Karpas-422 (cell line): Measurements from ENCODE around the gene ZNF431. TPM values are rescaled to one million over a fixed set of nuclear protein-coding genes. Genes with fewer than 3 reads are reported as not detected.
"Not testable (repeated sequence)": the region's sequence is repeated elsewhere in the genome, so short reads cannot be mapped to it uniquely, and the experiment has no call there.

Source experiments
- DNase-seq: peaks from one replicate; pipeline ENCODE4 v3.0.0-alpha.2; 2015
- H2AFZ ChIP-seq: fragments of 200-600 bp; sonication (generic); 2 replicates; pipeline ENCODE4 v1.6.1; 2014; ENCODE audit warnings: antibody characterized with exemption, low read length, mixed read lengths
- H3K27ac ChIP-seq: fragments of 200-600 bp; sonication (generic); 2 replicates; pipeline ENCODE4 v1.5.1; 2014; ENCODE audit warnings: mild to moderate bottlenecking, low read length, moderate library complexity
- H3K27me3 ChIP-seq: fragments of 200-600 bp; sonication (generic); 2 replicates; pipeline ENCODE4 v1.6.1; 2014; ENCODE audit warnings: low read length, mixed read lengths
- H3K36me3 ChIP-seq: fragments of 200-600 bp; sonication (generic); 2 replicates; pipeline ENCODE4 v1.6.1; 2014; ENCODE audit warnings: low read length, mixed read lengths; ENCODE audit not compliant: insufficient read depth
- H3K4me1 ChIP-seq: fragments of 200-600 bp; sonication (generic); 2 replicates; pipeline ENCODE4 v1.6.1; 2014; ENCODE audit warnings: mild to moderate bottlenecking, low read length, mixed read lengths
- H3K4me2 ChIP-seq: fragments of 200-600 bp; sonication (generic); 2 replicates; pipeline ENCODE4 v1.6.1; 2014; ENCODE audit warnings: low read length, low read depth, mild to moderate bottlenecking; ENCODE audit not compliant: poor library complexity, severe bottlenecking
- H3K4me3 ChIP-seq: fragments of 200-600 bp; sonication (generic); 2 replicates; pipeline ENCODE4 v1.5.1; 2014; ENCODE audit warnings: mild to moderate bottlenecking, antibody characterized with exemption, low read length, mixed read lengths
- H3K79me2 ChIP-seq: fragments of 200-600 bp; sonication (generic); 2 replicates; pipeline ENCODE4 v1.6.1; 2014; ENCODE audit warnings: mild to moderate bottlenecking, low read length, mixed read lengths
- H3K9ac ChIP-seq: fragments of 200-600 bp; sonication (generic); 2 replicates; pipeline ENCODE4 v1.6.0; 2014; ENCODE audit warnings: low read length
- H3K9me2 ChIP-seq: fragments of 200-600 bp; sonication (generic), shearing (Covaris generic); replicated peaks from 2 replicates; pipeline ENCODE4 v1.6.0; 2014; ENCODE audit warnings: mild to moderate bottlenecking, low read length, moderate library complexity; ENCODE audit not compliant: insufficient read depth
- H3K9me3 ChIP-seq: fragments of 300-700, 200-600 bp; sonication (generic); 2 replicates; pipeline ENCODE4 v1.6.1; 2014; ENCODE audit warnings: low read length, mixed read lengths
- H4K20me1 ChIP-seq: fragments of 200-600 bp; sonication (generic); 2 replicates; pipeline ENCODE4 v1.6.1; 2014; ENCODE audit warnings: mild to moderate bottlenecking, antibody characterized with exemption, low read length, low read depth; ENCODE audit not compliant: insufficient read depth
- total RNA-seq: library from RNA; depleted of rRNA; stranded (reverse); fragments of >200 nt; shearing (Covaris generic); gene quantifications from 2 replicates; pipeline ENCODE4 v1.2.3, GENCODE V29; 2014; ENCODE audit warnings: low replicate concordance

ZNF431 gene
- total RNA-seq, 1 experiment from 2014 or later = 19.5 TPM

GRCh38 chr19:21135433-21135832 is 6.4 kb upstream of the ZNF431 start:
- H3K4me1 ChIP-seq = no peaks in the 10 kb centered on the region
- no peak overlapping the region for H3K4me3 ChIP-seq
- no peak for DNase-seq
- no peak overlapping the region for H2AFZ ChIP-seq
- H4K20me1 ChIP-seq = no peaks in the 10 kb centered on the region
- no peaks in the 10 kb centered on the region for H3K9me2 ChIP-seq
- no peak overlapping the region for H3K9ac ChIP-seq
- no peaks in the 10 kb centered on the region for H3K27me3 ChIP-seq
- no peaks in the 10 kb centered on the region for H3K79me2 ChIP-seq
- H3K9me3 ChIP-seq = no peaks in the 10 kb centered on the region
- H3K36me3 ChIP-seq = no peaks in the 10 kb centered on the region
- H3K4me2 ChIP-seq = no peak overlapping the region
- H3K27ac ChIP-seq = no peak overlapping the region

GRCh38 chr19:21138130-21138529 is 3.7 kb upstream of the ZNF431 start:
- H3K4me2 ChIP-seq = no peak overlapping the region

GRCh38 chr19:21141006-21141405 is 834 bp upstream of the ZNF431 start:
- H3K27ac ChIP-seq, H4K20me1 ChIP-seq, DNase-seq, H3K9me3 ChIP-seq, H3K27me3 ChIP-seq, H3K9me2 ChIP-seq, H3K4me3 ChIP-seq, H3K4me2 ChIP-seq, H3K9ac ChIP-seq: not testable (repeated sequence)
- H2AFZ ChIP-seq = 0 out of 2 replicates have a peak overlapping the region, but pooled peaks have one; percentile 46
- H3K79me2 ChIP-seq = peaks cover 38% of the 10 kb centered on the region
- peaks cover 27% of the 10 kb centered on the region for H3K36me3 ChIP-seq
- peaks cover 12% of the 10 kb centered on the region for H3K4me1 ChIP-seq

More at GRCh38 chr19:21138130-21138529, 3.7 kb upstream of the ZNF431 start:
- no peak overlapping the region for H3K9ac ChIP-seq
- H3K27ac ChIP-seq = no peak overlapping the region
- H2AFZ ChIP-seq = no peak overlapping the region
- no peaks in the 10 kb centered on the region for H4K20me1 ChIP-seq
- H3K4me1 ChIP-seq = peaks cover 11% of the 10 kb centered on the region
- H3K79me2 ChIP-seq = peaks cover 13% of the 10 kb centered on the region
- no peaks in the 10 kb centered on the region for H3K27me3 ChIP-seq
- no peak for DNase-seq
- H3K9me2 ChIP-seq = no peaks in the 10 kb centered on the region
- H3K4me3 ChIP-seq = no peak overlapping the region
- peaks cover under 1% of the 10 kb centered on the region for H3K36me3 ChIP-seq
- H3K9me3 ChIP-seq = no peaks in the 10 kb centered on the region

- Histone ChIP-seq H3K4me2 (peak overlapping the region; percentile 67), H3K4me3 (0 out of 2 replicates have a peak overlapping the region, but pooled peaks have one; percentile 94), H4K20me1 (no peaks in the 10 kb centered on the region), H3K36me3 (peaks cover 50% of the 10 kb centered on the region), H3K4me1 (peaks cover 12% of the 10 kb centered on the region), H3K9me3 (0 out of 2 replicates have a peak, but pooled peaks cover 4% of the 10 kb centered on the region), H3K9ac (no peak overlapping the region), H3K9me2 (no peaks in the 10 kb centered on the region), H3K27ac (no peak overlapping the region), H3K27me3 (no peaks in the 10 kb centered on the region), H3K79me2 (peaks cover 60% of the 10 kb centered on the region), H2AFZ (no peak overlapping the region)
- no peak for DNase-seq
Observed at GRCh38 chr19:21143428-21143827, 1.6 kb downstream of the ZNF431 start.

- Histone ChIP-seq H3K9me3 (0 out of 2 replicates have a peak, but pooled peaks cover 4% of the 10 kb centered on the region), H3K79me2 (peaks cover 64% of the 10 kb centered on the region), H3K9ac (no peak overlapping the region), H4K20me1 (no peaks in the 10 kb centered on the region), H2AFZ (no peak overlapping the region), H3K27me3 (no peaks in the 10 kb centered on the region), H3K4me1 (peaks cover 12% of the 10 kb centered on the region), H3K4me3 (0 out of 2 replicates have a peak overlapping the region, but pooled peaks have one; percentile 94), H3K4me2 (peak overlapping the region; percentile 67), H3K36me3 (peaks cover 54% of the 10 kb centered on the region), H3K27ac (no peak overlapping the region), H3K9me2 (no peaks in the 10 kb centered on the region)
- DNase-seq = no peak
Observed at GRCh38 chr19:21143854-21144253, 2.0 kb downstream of the ZNF431 start.

- H4K20me1 ChIP-seq = no peaks in the 10 kb centered on the region
- no peak overlapping the region for H3K4me2 ChIP-seq
- peaks cover 6% of the 10 kb centered on the region; the same call in 1 of the 2 replicates for H3K9me3 ChIP-seq
- no peak overlapping the region for H3K4me3 ChIP-seq
- peaks cover 90% of the 10 kb centered on the region for H3K36me3 ChIP-seq
- H2AFZ ChIP-seq = no peak overlapping the region
- peaks cover 6% of the 10 kb centered on the region for H3K4me1 ChIP-seq
- no peak overlapping the region for H3K9ac ChIP-seq
- peaks cover 94% of the 10 kb centered on the region for H3K79me2 ChIP-seq
- DNase-seq = no peak
- no peaks in the 10 kb centered on the region for H3K27me3 ChIP-seq
- H3K27ac ChIP-seq = no peak overlapping the region
- H3K9me2 ChIP-seq = no peaks in the 10 kb centered on the region
Observed at GRCh38 chr19:21147540-21147939, 5.7 kb downstream of the ZNF431 start.

GRCh38 chr19:21148681-21149080 is 6.8 kb downstream of the ZNF431 start:
- peaks cover 91% of the 10 kb centered on the region for H3K36me3 ChIP-seq

GRCh38 chr19:21149877-21150276 is 8.0 kb downstream of the ZNF431 start:
- Histone ChIP-seq H4K20me1 (no peaks in the 10 kb centered on the region), H3K9me2 (no peaks in the 10 kb centered on the region), H3K79me2 (peaks cover 85% of the 10 kb centered on the region), H3K27ac (no peak overlapping the region), H3K9ac (no peak overlapping the region), H3K4me1 (no peaks in the 10 kb centered on the region), H3K4me3 (no peak overlapping the region), H3K27me3 (no peaks in the 10 kb centered on the region), H3K36me3 (peaks cover 79% of the 10 kb centered on the region), H3K4me2 (no peak overlapping the region), H2AFZ (no peak overlapping the region), H3K9me3 (peaks cover 9% of the 10 kb centered on the region; the same call in 1 of the 2 replicates)
- no peak for DNase-seq

More at GRCh38 chr19:21148681-21149080, 6.8 kb downstream of the ZNF431 start:
- H3K27me3 ChIP-seq = no peaks in the 10 kb centered on the region
- no peak for DNase-seq
- H3K79me2 ChIP-seq = peaks cover 94% of the 10 kb centered on the region
- no peak overlapping the region for H3K4me2 ChIP-seq
- H4K20me1 ChIP-seq = no peaks in the 10 kb centered on the region
- H2AFZ ChIP-seq = no peak overlapping the region
- H3K9ac ChIP-seq = no peak overlapping the region
- H3K4me3 ChIP-seq = no peak overlapping the region
- H3K9me2 ChIP-seq = no peaks in the 10 kb centered on the region
- H3K9me3 ChIP-seq = peaks cover 9% of the 10 kb centered on the region; the same call in 1 of the 2 replicates
- no peak overlapping the region for H3K27ac ChIP-seq
- no peaks in the 10 kb centered on the region for H3K4me1 ChIP-seq
